Superior temporal gyrus (tissue), 1 donor: ENCODE results near the gene UGT1A7.

Experiments used
- DNase-seq: peaks from one replicate; pipeline ENCODE4 v3.0.0-alpha.2; 2016; ENCODE audit errors: extremely low spot score

Gene UGT1A7

DNA sequence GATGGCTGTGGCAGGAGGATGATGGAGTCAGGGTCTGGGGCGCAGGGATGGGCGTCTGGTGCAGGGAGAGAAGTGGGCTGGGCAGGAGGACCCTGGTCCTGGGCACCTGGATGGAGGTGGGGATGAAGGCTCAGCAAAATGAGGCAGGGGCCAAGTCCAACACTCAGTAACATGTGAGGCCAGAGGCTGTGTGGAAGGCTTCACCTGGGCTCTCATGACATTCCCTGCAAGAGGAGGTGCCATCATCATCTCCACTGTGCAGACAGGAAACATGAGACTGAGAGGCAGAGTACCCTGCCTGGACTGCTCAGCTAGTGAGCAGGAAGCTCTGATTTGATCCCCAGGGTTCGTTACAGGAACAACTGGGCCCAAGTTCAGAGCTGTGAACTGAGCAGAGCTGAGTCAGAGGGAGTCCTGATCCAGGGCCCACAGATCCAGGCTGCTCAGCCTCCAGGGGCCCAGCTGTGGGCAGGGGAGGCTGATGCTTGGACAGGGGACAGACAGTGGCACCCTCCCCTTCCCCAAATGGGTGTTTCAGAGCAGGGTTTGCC is 135.7 kb downstream of the UGT1A7 start:
- DNase-seq = no peak

GRCh38 chr2:233817995-233818638 is 136.4 kb downstream of the UGT1A7 start:
- DNase-seq = no peak

- no peak for DNase-seq
These were observed 137.2 kb downstream of the UGT1A7 start for GRCh38 chr2:233818639-233819621.

DNA sequence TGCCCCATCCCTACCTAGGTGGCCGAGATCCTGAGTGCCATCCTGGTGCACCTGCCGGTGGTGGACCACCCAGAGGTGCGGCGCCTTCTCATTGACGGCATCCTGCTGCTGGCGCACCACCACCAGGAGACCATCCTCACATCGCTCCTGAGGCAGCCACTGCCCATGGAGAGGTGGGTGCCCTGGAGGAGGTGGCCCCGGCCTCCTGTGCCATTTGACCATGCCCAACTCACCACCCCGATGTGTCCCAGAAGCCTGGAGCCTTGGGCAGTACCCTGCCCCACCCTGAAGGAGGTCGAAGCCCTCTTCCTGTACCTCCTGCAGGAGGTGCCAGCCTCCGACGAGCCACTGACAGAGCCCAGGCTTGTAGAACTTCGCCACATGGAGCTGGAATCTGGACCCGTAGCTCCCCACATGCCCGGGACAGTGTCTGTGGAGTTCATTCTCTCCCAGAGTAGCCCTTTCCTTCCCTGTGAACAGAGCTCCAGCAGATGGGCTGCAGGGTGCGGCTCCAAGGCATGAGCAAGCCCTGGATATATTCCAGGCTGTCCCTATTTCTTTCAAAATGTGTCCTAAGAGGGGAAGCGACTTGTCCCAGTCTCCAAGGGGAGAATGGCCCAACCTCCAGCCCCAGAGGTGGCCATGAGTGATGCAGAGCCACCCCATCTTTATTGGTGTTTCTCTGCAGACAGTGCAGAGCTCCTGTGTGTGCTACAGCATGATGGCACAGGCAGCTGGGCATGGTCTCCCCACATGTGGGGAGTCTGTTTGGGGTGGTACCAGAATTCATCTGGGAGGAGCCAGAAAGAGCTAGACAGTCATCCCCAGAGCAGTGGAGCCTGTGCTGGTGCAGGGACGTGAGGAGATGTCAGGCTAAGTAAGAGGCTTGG is 138.4 kb downstream of the UGT1A7 start:
- no peak for DNase-seq

DNA sequence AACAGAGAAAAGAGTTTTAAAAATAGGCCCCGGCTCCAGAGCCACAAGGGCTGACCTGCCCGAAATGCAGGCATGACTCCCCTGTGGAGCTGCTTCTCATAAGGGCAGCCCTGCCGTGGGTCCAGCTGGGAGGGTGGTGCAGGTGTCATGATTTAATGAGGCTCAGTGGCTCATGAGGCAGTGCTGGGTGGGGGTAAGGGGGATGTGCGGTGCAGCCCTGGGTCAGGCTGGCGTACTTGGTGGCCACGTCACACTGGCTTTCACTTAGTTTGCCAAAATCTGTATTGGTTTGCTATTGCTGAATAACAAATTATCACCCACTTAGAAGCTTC is 139.0 kb downstream of the UGT1A7 start:
- no peak for DNase-seq

GRCh38 chr2:233821196-233821595 is 139.5 kb downstream of the UGT1A7 start:
- no peak for DNase-seq

DNA sequence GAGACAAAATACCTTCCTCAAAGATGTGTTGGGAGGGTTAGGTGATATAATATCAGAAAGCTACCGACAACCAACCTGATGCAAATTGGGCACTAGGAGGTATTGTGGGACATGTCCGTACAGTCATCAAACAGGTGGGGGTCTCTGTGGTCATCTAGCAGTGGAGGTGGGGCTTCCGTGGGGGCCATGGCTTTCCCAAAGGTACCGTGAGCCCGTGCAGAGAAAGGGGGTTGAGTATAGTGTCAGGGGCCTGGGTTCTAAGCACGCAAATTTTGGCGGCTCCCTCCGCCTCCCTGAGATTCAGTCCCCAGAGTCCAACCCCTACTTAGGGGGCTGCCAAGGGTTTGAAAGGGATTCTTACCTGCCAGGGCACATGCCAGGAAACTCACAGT is 140.0 kb downstream of the UGT1A7 start:
- DNase-seq = no peak

- DNase-seq = no peak
These were observed 140.5 kb downstream of the UGT1A7 start for GRCh38 chr2:233822101-233822771.
